GM21529 (cell line): ENCODE results near the gene KIAA0825.
A peak's percentile ranks its signal among the peaks of the same experiment; 100 is the strongest.
"Not testable (repeated sequence)": the region's sequence is repeated elsewhere in the genome, so short reads cannot be mapped to it uniquely, and the experiment has no call there.

Experiments used
- ATAC-seq: cut with Tn5 transposase; IDR thresholded peaks from one replicate; pipeline ENCODE4 v1.9.1; 2021; ENCODE audit not compliant: unreplicated experiment

The KIAA0825 gene

DNA sequence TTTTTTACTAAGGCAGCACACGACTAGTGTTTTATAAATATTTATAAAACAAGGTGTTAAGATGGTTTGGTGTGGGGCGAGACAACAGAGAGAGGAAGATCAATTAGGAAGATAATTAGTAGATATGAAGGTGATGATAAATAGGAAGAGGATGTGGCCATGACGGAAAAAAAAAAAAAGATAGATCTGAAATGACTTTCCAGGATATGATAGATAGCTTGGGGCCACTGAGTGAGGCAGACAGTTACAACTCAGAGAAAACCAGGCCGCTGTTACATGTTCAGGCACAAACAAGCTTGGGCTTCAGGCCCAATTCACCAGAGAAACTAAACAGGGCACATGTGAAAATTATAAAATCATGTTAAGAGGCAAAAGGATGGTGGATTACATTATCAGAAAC lies 43.2 kb downstream of the KIAA0825 start:
- ATAC-seq, result no peak

DNA sequence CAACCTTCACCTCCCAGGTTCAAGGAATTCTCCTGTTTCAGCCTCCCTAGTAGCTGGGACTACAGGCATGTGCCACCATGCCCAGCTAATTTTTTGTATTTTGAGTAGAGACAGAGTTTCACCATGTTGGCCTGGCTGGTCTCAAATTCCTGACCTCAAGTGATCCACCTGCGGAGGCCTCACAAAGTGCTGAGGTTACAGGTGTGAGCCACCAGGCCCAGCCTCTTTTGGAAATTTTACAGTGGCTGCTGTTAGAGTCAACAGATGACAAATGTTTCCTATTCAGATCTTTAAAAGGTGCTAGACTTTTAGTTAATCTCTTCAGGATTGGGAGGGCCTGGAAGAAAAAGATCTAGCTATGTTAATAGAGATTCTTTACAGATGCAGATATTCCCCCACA lies 45.1 kb downstream of the KIAA0825 start:
- not testable (repeated sequence) for ATAC-seq

DNA sequence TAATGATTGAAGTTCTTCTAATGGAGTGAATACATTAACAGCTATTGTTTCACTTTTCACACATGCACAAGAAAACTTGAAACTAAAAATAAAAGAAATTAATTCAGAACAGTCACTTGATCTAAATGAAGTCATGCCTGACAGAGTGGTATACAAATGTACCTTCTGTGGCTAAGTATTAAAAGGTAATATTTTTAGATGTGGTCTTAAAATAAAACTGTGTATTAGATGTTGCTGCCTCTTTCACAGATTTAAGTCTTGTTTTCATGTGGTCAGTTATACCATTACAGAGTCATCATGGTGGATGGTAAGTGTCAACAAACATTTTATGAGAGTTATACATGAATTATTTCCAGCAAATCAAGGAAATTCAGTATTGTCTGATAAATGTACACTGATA lies 47.0 kb downstream of the KIAA0825 start:
- no peak for ATAC-seq

DNA sequence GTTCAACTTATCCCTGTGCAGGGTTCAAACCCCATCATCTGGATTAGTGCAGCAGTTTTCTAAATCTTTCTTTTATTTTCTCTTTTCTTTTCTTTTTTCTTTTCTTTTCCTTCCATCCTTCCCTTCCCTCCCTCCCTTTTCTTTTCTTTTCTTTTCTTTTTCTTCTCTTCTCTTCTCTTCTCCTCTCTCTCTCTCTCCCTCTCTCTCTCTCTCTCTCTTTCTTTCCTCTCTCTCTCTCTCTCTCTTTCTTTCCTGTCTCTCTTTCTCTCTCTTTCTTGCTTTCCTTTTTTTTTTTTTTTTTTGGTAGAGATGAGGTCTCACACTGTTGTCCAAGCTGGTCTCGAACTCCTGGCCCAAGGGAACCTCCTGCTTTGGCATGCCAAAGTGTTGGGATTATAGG lies 53.6 kb downstream of the KIAA0825 start:
- ATAC-seq, result no peak

DNA sequence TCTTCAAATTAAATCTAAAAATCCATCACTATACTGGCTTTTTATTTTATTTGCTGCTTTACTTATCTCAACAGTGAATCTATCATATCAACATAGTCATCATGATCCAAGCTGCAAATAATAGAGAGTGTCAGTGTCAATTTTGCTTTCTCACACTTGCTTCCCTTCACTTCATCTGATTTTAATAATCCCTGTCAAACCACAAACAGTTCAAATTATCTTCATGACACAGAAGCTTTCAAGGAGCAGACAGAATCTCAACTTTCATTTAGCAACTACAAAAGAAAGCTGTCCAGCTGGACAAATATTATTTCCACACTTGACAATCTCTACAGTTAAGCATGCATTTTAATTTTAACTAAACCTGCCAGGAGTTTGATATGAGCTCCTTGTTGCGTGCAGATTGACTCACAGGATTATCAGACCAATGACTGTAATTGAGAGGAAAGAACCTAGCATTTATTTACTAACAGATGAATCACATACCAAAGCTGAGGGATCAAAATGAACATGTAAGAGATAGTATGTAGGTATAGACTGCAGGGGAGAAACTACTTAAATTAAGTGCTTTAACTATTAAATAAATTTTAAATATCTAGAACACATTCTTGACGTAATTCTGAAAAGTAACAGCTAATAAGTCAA lies 56.0 kb downstream of the KIAA0825 start:
- ATAC-seq, result no peak

DNA sequence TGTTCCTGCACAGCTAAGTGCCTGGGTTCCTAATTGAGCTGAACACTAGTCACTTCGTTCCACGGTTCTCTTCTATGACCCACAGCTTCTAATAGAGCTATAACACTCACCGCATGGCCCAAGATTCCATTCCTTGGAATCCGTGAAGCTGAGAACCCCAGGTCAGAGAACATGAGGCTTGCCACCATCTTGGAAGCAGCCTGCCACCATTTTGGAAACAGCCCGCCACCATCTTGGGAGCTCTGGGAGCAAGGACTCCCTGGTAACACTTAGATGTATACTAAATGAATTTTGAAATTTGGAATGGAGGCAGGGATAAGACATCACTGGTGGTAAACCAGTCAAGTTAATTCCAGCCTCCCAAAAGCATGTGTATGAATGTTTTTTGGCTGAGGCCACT lies 60.4 kb downstream of the KIAA0825 start:
- no peak for ATAC-seq

DNA sequence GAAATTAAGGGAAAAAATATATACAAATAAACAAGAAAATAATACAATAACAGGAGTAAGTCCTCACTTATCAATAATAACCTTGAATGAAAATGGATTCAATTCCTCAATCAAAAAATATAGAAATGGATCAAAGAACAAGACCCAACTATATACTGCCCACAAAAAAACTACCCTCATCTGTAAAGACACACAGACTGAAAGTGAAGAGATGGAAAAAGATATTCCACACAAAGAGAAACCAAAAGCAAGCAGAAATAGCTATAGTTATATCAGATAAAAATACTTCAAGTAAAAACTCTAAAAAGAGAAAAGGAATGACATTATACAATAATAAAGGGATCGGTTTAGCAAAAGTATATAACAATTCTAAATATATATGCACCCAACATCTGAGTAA lies 66.5 kb downstream of the KIAA0825 start:
- ATAC-seq, result no peak

DNA sequence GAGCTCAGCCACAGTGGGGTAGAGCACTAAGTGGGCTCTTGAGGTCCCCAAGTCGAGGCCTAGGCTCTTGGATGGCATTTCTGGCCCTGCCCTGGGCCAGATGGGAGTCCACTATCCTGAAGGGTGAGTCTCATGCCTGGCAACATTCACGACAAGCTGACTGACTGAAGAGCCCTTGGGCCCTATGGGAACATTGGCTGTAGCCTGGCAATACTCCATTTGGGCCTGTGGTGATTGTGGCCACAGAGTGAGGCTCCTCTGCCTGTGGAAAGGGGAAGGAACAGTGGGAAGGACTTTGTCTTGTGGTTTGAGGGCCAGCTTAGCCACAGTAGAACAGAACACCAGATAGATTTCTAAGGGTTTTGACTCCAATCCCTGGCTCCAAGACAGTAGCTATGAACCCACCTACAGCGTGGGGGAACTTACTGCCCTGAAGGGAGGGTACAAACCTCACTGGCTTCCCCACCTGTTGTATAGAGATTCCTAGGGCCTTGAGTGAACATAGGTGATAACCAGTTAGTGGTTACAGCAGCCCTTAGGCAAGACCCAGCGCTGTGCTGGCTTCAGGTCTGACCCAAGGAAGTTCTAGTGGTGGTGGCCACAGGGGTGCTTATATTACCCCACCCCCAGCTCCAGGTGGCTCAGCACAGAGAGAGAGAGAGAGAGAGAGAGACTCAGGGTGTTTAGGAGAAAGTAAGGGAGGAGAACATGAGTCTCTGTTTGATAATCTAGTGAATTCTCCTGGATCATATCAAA lies 72.4 kb downstream of the KIAA0825 start:
- ATAC-seq, result no peak

DNA sequence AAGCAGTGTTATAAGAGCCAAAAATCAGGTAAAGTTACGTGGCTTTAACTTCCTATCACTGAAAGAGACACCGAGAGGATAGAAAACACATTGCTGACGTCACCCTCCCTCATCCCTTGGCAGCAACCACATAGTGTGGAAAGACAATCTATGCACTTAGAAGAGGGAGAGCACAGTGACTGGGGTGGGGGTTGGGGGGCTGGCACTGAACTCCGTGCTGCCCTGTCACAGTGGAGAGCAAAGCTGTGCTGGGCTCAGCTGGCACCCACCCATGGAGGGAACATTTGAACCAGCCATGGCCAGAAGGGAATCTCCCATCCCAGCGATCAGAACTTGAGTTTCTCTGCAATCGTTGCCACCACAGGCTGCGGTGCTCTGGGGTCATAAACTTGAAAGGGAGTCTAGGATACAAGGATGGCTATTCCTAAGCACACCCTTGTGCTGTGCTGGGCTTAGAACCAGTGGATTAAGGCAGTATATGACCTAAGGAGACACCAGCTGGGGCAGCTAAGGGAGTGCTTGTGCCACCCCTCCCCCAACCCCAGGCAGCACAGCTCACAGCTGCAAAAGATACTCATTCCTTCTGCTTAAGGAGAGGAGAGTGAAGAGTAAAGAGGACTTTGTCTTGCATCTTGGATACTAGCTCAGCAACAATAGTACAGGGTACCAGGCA lies 73.4 kb downstream of the KIAA0825 start:
- ATAC-seq, result no peak

DNA sequence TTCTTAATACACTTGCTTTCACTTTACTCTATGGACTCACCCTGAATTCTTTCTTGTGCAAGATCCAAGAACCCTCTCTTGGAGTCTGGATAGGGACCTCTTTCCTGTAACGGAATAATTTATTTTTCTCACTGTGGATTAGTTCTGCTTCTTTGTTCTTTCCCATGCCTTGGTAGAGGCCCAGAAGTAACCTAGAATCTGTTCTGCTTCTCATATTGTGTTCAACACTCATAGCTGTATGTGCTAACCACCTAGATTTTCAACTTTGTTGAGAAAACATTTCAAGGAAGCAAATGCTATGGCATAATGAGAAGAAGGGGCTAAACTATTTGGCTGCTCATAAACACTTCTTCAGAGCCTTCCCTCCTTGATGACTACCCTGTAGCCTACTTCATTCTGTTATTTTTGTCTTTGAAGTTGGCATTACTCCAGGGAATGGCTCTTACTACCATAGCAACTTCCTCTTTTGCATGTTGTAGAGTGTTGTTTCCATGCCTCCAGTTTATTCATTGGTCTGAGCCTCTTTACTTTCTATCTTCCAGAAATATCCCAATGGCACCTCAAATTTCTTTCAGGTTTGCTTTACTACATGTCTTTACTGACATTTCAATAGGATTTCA lies 74.3 kb downstream of the KIAA0825 start:
- ATAC-seq, result peak; percentile 79

DNA sequence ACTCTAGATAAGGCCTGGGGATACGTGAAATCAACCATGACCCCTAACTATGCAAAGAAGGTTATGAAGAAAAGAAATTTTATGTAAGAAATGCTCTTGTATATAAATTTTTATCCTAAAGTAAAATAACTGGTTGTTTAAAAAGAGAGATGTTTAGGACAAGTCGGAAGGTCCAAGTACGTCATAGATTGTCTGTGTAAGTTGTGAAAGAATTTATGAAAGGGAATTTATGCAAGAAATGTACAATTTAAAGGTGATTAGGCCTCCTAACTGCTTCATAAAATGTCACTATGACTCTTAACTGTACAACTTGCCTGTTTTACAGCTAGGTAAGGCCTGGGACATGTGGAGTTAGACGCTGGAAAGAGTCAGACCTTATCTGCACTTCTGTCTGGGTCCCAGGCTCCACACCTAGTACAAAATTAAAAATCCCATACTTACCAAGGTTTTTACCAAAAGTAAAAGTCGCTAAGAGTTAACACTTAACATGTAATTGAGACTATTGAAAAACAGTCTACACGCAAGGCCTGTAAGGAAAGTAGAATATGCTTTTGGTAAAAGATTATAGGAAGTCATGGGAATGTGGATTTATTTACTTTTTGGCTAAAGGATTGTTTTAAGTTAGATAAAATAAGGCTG lies 77.4 kb downstream of the KIAA0825 start:
- ATAC-seq, result no peak

DNA sequence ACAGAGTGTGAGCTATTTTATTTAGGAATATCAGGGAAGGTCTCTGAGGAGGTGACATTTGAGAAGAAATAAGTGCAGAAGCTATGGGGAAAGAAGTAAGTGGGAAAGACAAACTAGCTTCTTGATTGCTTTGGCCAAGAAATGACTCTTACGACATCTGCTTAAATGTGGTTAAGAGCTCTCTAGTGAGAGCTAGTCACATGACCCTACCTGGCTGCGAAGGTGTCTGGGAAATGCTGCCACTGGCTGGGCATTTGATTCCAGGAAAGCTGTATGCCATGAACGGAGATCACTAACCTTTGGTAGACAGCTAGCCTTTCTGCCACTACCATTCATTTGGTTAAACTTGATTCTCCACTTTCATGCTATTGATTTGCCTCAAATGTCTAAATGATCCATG lies 80.1 kb downstream of the KIAA0825 start:
- ATAC-seq, result no peak

DNA sequence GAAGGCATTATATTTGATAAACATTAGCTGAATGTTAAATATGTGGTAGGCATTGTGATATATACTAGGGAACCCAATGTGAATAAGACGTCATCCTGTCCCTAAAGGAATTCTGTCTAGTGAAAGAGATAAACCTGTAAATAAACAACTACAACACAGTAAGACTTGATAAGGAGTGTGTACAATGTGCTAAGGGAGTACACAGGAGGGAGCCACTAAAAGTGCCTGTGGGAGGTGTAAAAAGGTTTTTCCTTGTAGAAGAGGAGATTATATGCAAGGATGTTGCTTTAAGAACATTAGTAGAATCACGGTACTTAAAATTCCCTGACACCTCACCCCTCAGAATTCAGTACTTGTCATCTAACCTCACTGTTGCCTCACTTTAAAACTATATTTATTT lies 91.7 kb downstream of the KIAA0825 start:
- no peak for ATAC-seq

DNA sequence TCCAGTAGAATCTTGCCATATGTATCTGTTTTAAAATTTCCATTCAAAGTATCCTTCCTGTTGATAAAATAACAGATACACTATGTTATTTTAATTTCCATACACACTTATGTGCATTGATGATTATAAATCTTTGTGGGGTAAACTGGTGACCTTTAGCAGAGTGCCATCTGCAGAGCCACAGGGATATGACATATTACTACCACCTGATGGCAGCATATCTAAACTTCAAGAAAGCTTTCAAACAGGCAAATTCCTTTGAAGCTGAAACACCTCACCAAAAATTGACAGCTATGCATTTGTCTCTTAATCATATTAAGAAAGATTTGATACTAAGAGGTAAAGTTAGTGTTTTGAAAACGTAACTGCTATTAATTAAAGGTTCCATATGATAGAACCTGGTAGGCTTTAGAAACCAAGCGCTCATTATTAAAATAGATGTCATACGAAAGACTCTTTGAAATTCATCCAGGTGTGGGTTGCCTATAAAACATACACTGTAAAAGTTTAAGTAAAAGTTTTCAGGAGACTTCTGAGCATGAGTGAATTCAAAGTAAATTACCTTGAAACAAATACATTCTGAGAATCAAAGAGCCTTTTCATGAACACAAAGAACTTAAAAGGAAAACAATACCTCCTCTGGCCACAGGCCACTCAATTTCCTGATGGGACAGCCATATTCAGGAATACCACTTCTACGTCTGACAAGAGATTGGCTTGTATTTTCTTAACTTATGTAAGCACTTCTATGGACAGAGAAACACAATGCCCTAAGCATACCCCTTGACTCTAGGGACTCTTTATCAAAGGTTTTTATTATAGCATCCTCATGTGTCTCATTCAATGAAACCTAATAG lies 93.3 kb downstream of the KIAA0825 start:
- peak; percentile 87 for ATAC-seq

DNA sequence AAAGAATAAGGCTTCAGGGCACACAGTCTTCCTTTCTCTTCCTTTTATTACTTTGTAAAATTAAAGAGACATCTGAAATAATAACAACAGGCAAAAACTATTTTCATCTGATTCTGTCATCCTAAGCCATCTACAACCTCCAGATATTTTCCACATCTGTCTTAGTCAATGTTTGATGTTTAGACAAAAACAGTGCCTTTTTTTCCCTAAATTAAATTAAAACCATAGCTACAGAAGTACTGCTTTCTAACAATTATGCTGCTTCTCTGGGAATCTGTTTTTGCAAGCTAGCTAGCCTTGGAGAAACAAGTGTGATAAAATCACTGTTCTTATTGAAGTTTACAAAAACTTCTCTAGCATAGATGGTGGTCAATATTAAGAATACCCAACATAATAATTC lies 95.4 kb downstream of the KIAA0825 start:
- ATAC-seq, result no peak

DNA sequence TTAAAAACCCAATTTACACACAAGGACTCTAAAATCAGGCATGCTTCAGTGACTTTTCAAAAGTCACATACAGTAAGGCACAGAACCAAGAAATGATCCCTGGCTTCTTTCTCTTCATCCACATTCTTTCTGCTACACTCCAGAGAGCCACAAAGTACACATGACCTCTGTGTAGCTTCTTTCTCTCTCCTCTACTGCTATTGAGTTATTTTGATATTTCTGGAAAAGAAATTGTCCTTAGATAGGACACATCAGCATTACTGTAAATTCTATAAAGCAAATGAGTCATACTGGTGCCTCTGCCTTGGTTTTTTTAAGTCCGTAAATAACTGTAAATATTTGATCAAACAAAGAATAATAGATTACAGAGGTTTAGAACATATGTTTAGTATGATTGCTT lies 96.3 kb downstream of the KIAA0825 start:
- no peak for ATAC-seq

DNA sequence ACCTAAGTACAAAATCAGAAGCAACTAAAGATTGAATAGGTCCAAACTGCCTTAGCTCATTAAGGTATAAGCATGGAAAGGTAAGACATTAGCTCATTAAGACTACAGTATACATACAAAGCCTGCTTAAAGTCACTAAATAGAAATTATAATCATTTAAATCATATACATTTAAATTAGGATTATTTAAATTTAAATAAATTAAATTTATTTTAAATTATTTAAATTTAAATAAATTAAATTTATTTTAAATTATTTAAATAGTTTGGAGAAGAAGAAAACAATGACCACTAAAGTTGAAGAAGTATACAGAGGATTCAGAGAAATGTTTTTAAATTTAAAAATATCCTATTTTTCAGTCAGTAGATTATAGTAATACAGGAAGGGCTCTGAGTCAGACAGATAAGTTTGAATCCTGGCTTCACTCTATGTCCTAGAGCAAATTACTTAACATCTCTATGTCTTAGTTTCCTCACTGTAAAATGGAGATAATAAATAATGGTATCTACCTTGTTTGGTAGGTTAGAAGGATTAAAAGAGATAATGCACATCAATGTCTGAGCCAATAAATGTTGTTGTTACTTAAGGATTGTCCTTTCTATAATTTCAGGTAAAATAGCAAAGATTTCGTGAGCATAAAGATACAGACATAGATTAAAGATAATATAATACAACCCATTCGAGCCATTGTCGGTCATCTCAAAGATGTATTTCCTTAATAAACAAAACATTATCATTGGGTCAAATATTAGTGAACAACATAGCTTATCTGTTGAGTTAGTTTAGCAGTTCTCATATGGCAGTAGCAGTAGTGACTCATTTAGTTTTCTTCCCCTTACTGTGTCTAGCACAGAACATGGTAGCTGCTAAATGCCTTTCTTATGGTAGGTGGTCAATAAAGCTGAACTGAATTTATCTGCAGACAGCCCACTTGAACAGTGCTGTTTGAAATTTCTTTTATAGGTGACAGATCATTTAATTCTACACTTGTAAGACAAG lies 100.6 kb downstream of the KIAA0825 start:
- ATAC-seq, result no peak

DNA sequence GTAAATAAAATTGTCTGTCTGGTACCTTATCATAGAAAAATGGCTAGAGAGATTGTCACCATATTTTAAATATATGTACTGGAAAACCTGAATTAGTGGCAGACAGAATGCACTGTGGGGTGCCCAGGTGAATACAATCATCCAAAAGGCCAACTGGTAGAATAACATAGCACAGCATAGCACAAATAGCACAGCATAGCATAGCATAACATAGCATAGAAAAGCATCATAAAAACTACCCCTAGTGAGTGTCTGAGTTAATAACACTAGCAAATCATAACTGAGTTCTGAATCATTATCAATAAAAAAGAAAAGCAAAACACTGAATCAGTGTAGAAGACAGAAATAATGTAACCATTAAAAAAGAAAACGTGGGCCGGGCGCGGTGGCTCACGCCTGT lies 102.3 kb downstream of the KIAA0825 start:
- no peak for ATAC-seq

DNA sequence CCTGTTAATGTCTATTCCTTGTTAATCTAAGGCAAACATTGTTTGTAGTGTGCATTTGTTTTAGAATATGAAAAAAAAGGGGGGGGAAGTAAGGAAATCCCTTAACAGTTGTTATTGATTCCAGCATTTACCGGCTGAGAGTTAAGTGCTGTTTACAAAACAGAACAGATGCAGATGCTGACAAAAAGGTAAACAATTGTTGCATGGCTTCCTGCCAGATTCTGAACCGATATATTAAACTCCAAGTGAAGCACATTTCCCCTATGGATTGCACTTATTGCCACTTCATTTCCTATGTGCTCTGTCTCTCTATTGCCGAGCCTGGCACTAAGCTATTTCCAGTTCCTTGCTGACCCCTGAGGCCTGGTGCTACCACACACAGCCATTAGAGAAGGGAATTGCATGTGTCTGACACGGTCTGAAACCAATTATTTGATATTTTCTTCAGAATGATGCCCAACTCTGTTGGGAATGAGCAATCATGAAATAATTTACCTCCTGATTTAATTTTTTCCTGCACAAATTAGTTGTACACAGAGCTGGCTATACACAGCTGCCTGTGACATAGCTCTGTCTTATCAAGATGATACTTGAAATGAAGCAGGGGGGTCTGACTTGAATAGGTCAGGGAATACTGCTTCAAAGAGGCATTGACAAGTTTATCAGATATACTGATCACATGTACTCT lies 109.8 kb downstream of the KIAA0825 start:
- ATAC-seq, result no peak
